NK-92 (cell line): ENCODE results near the gene SARS1.

Experiments used
- DNase-seq: peaks from one replicate; lab custom pipeline; 2025; ENCODE audit not compliant: unreplicated experiment; lab: John Stamatoyannopoulos, UW

Gene SARS1

GRCh38 chr1:109248797-109249629 lies 35.3 kb downstream of the SARS1 start, which contains the start of gene CELSR2:
Gene CELSR2, plus strand, starts transcription at chr1:109249539. Its CDS starts 541 bp downstream, at chr1:109250080.
- no peak for DNase-seq

GRCh38 chr1:109249654-109250401 lies 36.1 kb downstream of the SARS1 start:
- DNase-seq, result no peak

DNA sequence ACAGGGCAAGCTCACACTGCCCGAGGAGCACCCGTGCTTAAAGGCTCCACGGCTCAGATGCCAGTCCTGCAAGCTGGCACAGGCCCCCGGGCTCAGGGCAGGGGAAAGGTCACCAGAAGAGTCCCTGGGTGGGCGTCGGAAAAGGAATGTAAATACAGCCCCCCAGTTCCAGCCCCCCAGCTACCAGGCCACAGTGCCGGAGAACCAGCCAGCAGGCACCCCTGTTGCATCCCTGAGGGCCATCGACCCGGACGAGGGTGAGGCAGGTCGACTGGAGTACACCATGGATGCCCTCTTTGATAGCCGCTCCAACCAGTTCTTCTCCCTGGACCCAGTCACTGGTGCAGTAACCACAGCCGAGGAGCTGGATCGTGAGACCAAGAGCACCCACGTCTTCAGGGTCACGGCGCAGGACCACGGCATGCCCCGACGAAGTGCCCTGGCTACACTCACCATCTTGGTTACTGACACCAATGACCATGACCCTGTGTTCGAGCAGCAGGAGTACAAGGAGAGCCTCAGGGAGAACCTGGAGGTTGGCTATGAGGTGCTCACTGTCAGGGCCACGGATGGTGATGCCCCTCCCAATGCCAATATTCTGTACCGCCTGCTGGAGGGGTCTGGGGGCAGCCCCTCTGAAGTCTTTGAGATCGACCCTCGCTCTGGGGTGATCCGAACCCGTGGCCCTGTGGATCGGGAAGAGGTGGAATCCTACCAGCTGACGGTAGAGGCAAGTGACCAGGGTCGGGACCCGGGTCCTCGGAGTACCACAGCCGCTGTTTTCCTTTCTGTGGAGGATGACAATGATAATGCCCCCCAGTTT lies 36.9 kb downstream of the SARS1 start:
- DNase-seq, result no peak

DNA sequence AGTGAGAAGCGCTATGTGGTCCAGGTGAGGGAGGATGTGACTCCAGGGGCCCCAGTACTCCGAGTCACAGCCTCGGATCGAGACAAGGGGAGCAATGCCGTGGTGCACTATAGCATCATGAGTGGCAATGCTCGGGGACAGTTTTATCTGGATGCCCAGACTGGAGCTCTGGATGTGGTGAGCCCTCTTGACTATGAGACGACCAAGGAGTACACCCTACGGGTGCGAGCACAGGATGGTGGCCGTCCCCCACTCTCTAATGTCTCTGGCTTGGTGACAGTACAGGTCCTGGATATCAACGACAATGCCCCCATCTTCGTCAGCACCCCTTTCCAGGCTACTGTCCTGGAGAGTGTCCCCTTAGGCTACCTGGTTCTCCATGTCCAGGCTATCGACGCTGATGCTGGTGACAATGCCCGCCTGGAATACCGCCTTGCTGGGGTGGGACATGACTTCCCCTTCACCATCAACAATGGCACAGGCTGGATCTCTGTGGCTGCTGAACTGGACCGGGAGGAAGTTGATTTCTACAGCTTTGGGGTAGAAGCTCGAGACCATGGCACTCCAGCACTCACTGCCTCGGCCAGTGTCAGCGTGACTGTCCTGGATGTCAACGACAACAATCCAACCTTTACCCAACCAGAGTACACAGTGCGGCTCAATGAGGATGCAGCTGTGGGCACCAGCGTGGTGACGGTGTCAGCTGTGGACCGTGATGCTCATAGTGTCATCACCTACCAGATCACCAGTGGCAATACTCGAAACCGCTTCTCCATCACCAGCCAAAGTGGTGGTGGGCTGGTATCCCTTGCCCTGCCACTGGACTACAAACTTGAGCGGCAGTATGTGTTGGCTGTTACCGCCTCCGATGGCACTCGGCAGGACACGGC lies 37.8 kb downstream of the SARS1 start:
- no peak for DNase-seq

- DNase-seq, result no peak
These were observed 38.6 kb downstream of the SARS1 start for GRCh38 chr1:109252167-109252892.

- no peak for DNase-seq
These were observed 39.4 kb downstream of the SARS1 start for GRCh38 chr1:109252893-109253802.

GRCh38 chr1:109253803-109254620 lies 40.3 kb downstream of the SARS1 start:
- DNase-seq, result no peak

DNA sequence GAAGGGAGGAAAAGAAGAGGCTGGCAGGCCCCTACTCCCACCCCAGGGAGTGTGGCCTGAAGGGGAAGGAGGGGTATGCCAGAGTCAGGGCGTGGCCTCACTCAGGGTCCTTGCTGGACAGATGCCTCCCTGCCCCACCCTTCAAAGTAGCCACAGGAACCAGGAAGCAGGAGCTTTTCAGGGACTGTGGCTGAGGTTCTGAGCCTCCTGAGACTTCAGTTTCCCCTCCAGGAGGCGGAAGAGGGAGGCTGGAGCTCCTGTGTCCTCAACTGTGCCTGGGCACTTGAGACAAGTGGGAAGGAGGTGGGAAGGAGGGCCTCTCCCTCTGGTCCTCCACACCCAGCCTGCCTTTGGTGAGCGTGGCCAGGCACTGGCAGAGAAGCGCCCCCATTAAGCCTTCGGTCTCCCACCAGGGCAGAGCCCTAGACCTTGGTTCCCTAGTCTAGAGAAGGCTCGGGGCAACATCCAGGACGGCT lies 40.9 kb downstream of the SARS1 start:
- DNase-seq, result no peak

DNA sequence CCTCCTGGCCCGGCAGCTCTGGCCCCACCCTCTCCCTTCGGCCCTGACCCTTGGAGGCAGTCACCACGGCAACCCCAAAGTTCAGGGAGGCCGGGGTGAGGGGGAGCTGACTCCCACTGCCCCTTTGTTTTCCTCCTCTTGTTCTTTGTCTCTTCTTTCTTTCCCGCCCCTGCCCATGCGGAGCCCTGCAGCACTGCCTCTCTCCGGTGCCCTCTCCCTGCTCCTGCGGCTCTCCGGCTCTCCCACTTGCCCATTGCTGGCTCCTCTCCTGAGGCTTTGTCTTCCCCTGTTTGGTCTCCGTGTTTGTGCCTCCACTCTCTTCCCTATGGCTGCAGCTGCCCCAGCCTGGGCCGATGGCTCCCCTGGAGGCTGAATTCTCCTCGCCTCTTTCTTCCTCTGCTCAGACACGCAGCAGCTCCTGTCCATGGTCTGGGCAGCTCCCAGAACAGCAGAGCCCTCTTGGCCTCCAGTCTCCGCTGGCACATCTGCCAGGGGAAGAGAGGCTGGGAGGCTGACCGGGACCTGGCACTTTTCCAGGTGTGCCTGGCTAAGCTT lies 41.5 kb downstream of the SARS1 start:
- no peak for DNase-seq

DNA sequence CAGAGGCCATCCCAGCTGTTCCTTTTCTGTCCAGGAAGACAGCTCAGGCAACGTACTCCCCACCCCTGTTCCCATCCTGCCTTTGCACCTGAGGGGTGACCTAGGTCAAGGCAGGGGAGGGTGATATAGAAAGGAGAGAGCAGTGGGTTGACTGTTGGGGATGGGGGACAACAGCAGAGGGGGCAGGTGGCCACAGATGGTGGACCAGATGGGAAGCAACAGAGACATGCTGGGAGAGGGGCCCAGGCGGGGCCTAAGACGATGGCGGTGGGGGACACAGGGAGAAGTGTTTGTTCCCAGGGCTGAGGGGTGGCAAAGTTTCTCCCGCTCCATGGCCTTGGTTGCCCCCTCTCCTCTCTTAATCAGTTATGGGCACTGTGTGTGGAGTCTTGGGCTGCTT lies 42.0 kb downstream of the SARS1 start:
- no peak for DNase-seq

GRCh38 chr1:109256085-109256484 lies 42.4 kb downstream of the SARS1 start:
- no peak for DNase-seq

GRCh38 chr1:109256971-109257681 lies 43.4 kb downstream of the SARS1 start:
- no peak for DNase-seq

- DNase-seq, result no peak
These were observed 44.1 kb downstream of the SARS1 start for GRCh38 chr1:109257682-109258421.

GRCh38 chr1:109258481-109259466 lies 45.1 kb downstream of the SARS1 start:
- DNase-seq, result no peak
